ENCODE results near the gene BLMH.

- no peak for TF ChIP-seq CTBP1 (IDR thresholded peaks at IDR 0.05; ENCODE audit: borderline replicate concordance)
- no peak for TF ChIP-seq L3MBTL2 (conservative IDR thresholded peaks at IDR 0.05)
- no peak for TF ChIP-seq ARNT (IDR thresholded peaks at IDR 0.05)
- TF ChIP-seq FOXM1 (IDR thresholded peaks at IDR 0.05; ENCODE audit: borderline replicate concordance), result no peak
- no peak for TF ChIP-seq ELF4 (IDR thresholded peaks at IDR 0.05)
- TF ChIP-seq LEF1 (IDR thresholded peaks at IDR 0.05; ENCODE audit: borderline replicate concordance), result no peak
- no peak for TF ChIP-seq HDGF (IDR thresholded peaks at IDR 0.05; ENCODE audit: borderline replicate concordance)
These were observed 80.8 kb downstream of the BLMH start for GRCh38 chr17:30210901-30211300.
